RPMI7951 (cell line): ENCODE data around the gene GJB3. TPM values are rescaled to one million over a fixed set of nuclear protein-coding genes. Genes with fewer than 3 reads are reported as not detected.
"Not testable (repeated sequence)": the region's sequence is repeated elsewhere in the genome, so short reads cannot be mapped to it uniquely, and the experiment has no call there.

Experiments used
- DNase-seq: peaks from one replicate; pipeline ENCODE4 v3.0.0-alpha.2; 2012; ENCODE audit warnings: low read depth
- total RNA-seq: library from RNA; depleted of rRNA; stranded (reverse); fragments of >200 nt; shearing (Covaris generic); gene quantifications from 2 replicates; pipeline ENCODE4 v1.2.3, GENCODE V29; 2014; rRNA removed

The GJB3 gene
- total RNA-seq = not detected in 2 replicates

- no peak for DNase-seq
Measured at GRCh38 chr1:34781071-34781843, at the start of gene GJB3. Gene GJB3, plus strand, starts transcription at chr1:34781214. Its CDS starts 3,549 bp downstream, at chr1:34784763.

- DNase-seq = not testable (repeated sequence)
Measured at GRCh38 chr1:34732831-34733230, 48.2 kb upstream of the GJB3 start.

- DNase-seq = no peak
Measured at GRCh38 chr1:34736692-34737091, 44.3 kb upstream of the GJB3 start.

GRCh38 chr1:34737236-34737635, 43.8 kb upstream of the GJB3 start:
- DNase-seq = not testable (repeated sequence)

GRCh38 chr1:34739613-34740012, 41.4 kb upstream of the GJB3 start:
- no peak for DNase-seq

DNA sequence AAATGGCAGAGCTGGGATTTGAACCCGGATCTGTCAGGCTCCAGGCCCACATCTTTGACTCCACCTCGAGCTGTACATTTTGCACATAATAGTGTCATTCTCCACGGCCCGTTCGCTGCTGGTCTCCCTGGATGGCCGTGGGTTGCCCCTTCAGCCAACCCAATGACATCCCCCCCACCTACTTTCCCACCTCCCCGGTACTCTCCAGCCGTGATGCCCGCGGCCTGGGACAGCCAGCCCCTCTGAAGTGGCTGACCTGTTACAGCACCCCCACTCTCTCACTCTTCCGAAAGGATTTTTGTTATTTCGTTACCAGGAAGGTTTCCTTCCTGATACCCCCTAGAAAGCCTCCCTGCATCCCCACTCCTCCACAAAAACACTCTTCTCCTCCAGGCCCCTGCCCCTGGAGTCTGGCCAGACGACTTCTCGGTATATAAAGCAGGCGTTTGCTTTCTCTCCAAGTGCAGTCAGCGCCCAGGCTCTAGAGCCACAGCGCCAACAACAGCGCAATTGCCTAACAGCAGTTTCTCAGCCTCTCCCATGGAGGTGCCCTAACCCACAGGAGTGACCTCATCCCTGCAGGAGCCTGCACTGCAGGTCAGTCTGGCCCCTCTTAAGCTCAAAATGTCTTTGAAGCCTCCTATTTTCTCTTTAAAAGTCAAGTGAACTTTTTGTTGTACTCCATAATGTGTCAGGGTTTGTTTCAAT, 40.7 kb upstream of the GJB3 start:
- DNase-seq = no peak

DNA sequence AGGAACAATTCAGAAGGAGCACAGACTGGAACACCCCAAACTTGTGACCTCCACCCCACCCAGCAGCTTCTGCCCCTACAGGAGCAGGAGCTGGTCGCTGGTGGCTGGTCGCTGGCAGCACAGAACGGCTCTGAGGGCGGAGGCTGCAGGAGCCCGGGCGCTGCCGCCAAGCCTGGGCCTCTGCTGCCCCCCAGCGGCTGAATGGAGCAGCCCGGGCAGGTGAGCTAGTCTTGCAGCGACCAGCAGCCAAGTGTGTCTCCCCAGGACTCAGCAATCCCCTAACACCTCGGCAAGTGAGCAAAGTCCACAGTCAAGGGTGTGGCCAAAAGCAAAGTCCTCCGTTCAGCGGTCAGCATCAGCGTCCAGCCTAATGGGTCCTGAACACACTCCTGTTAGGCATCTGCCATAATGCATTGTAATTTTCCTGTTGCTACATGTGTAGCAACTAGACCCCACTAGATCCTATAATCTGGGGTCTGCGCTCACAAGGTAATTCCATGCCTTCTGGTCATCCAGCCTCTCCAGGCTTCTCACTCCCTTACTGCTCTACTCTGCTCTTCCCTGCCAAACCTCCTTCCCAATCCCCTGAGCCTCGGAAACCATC, 38.2 kb upstream of the GJB3 start:
- DNase-seq = peak; percentile 51

DNA sequence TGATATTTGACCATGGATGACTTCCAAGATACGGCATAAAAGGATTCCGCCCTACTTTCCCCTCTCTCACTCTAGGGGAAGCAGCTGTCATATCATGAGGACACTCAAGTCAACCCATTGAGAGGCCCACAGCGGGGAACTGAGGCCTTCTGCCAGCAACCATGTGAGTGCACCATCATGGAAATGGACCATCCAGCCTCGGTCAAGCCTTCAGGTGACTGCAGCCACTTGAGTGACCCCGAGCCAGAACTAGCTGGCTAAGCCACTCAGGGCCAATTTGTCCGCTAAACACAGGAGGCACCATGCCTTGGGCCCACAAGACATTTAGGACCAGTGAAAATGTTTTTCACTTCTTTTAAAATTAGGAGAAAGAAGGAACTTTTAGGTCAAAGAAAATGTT, 37.2 kb upstream of the GJB3 start:
- DNase-seq = peak; percentile 22

DNA sequence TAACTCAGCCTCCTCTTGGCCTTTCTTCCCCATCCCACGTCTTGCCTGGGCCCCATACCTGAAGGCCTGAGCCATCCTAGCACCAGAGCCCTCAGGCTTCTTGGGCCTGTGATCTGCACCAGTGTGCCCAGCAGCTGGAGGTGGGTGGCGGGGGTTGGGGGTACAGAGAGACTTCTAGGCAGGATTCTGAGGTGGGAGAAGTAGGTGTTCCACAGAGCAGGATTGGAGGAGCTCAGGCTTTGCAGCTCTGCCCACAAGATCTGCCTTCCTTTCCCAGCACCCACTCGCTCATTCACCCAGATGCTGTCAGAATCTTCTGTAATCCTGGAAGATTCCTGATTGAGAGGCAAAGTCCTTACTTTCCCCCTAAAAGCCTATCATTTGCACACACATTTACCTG, 36.2 kb upstream of the GJB3 start:
- DNase-seq = no peak

GRCh38 chr1:34745666-34746065, 35.3 kb upstream of the GJB3 start:
- no peak for DNase-seq

- no peak for DNase-seq
Measured at GRCh38 chr1:34746101-34746500, 34.9 kb upstream of the GJB3 start.

- DNase-seq = no peak
Measured at GRCh38 chr1:34746785-34747637, 34.0 kb upstream of the GJB3 start.

DNA sequence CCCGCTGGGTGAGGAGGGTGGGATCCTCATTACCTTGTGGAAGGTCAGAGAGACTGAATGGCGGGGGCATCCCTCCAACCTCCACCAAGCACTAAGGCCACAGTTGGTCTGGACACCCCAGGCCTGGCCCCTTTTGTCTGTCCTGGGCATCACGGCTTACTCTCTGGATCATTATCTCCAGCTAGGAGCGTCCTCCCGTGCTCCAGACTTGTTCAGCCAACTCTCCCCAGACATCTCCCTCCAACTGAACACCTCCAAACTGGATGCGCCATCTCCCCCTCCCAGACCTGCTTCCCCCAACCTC, 33.4 kb upstream of the GJB3 start:
- no peak for DNase-seq

GRCh38 chr1:34749992-34750391, 31.0 kb upstream of the GJB3 start:
- DNase-seq = no peak

GRCh38 chr1:34750610-34751009, 30.4 kb upstream of the GJB3 start:
- DNase-seq = peak; percentile 18

DNA sequence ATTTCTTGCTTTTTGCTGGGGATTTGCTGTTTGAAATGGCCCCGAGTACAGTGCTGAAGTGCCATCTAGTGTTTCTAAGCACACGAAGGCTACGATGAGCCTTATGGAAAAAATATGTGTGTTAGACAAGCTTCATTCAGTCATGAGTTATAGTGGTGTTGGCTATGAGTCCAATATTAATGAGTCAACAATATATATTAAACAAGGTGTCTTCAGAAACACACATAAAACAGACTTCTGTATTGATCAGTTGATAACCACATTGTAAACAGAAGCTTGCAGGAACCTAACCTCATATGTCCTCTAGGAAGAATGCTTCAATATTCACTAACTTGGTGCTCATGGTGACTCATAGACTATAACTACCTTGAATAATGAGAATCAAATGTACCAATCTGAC, 27.9 kb upstream of the GJB3 start:
- no peak for DNase-seq

DNA sequence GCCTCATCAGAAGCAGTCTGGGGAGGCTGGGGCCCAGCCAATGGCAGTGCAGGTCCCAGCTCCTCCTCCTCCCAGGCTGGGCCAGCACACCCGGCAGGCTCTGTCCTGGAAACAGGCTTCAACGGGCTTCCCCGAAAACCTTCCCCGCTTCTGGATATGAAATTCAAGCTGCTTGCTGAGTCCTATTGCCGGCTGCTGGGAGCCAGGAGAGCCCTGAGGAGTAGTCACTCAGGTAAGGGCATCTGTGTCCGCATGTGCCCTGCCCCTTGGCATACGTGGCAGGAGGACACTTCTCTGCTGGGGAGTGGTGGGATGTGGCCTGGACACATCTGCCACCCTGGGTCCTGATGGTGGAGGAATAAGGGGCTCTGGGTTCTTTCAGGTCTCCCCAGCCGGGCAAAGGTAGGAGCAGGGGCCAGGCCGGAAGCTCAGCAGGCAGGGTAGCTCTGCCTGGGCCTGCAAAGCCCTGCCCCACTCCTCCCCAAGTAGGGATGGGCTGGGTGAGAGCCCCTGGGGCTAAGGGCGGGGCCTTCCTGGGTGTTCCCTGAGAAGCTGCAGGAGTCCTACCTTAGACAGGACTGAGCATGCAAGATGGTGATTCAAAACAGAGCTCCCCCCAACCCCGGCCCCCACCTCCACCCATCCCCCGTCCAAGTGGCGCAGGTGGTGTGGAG, 25.9 kb upstream of the GJB3 start, which contains the start of gene GJB5:
GJB5 (plus strand) TSS at position 84 of the 674 bp plus-strand sequence. CDS start 2,284 bp downstream, outside the sequence.
- no peak for DNase-seq

GRCh38 chr1:34755961-34756360, 25.1 kb upstream of the GJB3 start:
- DNase-seq = no peak

- no peak for DNase-seq
Measured at GRCh38 chr1:34757386-34757785, 23.6 kb upstream of the GJB3 start.

DNA sequence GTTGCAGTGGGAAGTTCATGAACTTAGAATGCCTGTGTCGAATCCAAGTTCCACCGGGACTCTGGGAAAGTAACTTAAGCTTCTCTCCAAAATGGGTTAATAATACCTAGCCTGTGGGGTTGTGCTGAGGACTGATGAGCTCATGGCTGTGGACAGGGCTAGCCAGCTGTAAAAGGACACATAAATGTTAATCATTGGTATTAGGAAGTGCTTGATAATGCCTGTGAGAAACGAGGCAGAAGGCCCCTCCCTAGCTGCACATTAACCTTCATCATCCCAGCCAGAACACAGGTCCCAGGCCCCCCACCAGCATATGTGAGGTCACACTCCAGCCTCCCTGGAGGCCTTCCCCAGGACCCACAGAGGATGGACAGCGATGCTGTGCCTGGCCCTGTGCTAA, 22.3 kb upstream of the GJB3 start:
- DNase-seq = no peak
